Activated T-helper 1 cell treated with anti-CD3 and anti-CD28 coated beads, Interleukin-12 subunit alpha, Interleukin-12 subunit beta, Interleukin-2, Interleukin-4 antibody, amounts not matched to agents 30 ng/mL and 10 ng/mL and 1 ng/mL, durations not matched to agents 14 hours and 24 hours and 36 hours (primary cell): ENCODE results near the gene RPL27. TPM values are rescaled to one million over a fixed set of nuclear protein-coding genes. Genes with fewer than 3 reads are reported as not detected.

Experiments
- DNase-seq: peaks from one replicate; pipeline ENCODE4 v3.0.0; 2021; ENCODE audit warnings: low spot score
- H3K27ac Mint-ChIP-seq: one replicate; pipeline ENCODE4 v1.8.0; 2021; ENCODE audit warnings: mild to moderate bottlenecking, mixed read lengths
- H3K27me3 Mint-ChIP-seq: one replicate; pipeline ENCODE4 v1.8.0; 2022; ENCODE audit warnings: mild to moderate bottlenecking, moderate library complexity, mixed read lengths; ENCODE audit not compliant: insufficient read depth
- H3K36me3 Mint-ChIP-seq: one replicate; pipeline ENCODE4 v1.8.0; 2021; ENCODE audit warnings: low read depth, mixed read lengths
- H3K4me1 Mint-ChIP-seq: one replicate; pipeline ENCODE4 v1.8.0; 2021; ENCODE audit warnings: low read depth, mixed read lengths
- H3K4me3 Mint-ChIP-seq: one replicate; pipeline ENCODE4 v1.8.0; 2021; ENCODE audit warnings: mild to moderate bottlenecking, moderate library complexity, mixed read lengths
- H3K9me3 Mint-ChIP-seq: one replicate; pipeline ENCODE4 v1.8.0; 2021; ENCODE audit warnings: mixed read lengths
- intact Hi-C: fragments of 100-400 bp; cut with micrococcal nuclease; formaldehyde crosslinking; loops from one replicate; pipeline ENCODE4 v1.15.1; 2024
- total RNA-seq: library from RNA; stranded (reverse); gene quantifications from 2 replicates; pipeline ENCODE4 v1.2.3, GENCODE V29; 2022

The RPL27 gene
- total RNA-seq, 1 donor from 2014 or later, result 1,126 TPM

GRCh38 chr17:43030137-43030767 is 32.0 kb downstream of the RPL27 start:
- Mint-ChIP-seq H3K4me1 (no peaks in the 10 kb centered on the region), H3K36me3 (no peaks in the 10 kb centered on the region), H3K4me3 (no peak overlapping the region), H3K27ac (no peak overlapping the region), H3K27me3 (peaks cover 9% of the 10 kb centered on the region), H3K9me3 (no peaks in the 10 kb centered on the region)
- no peak for DNase-seq
- intact Hi-C loops, result no loop called here

- H3K4me1 Mint-ChIP-seq, result no peaks in the 10 kb centered on the region
- H3K9me3 Mint-ChIP-seq, result no peaks in the 10 kb centered on the region
- no peak for DNase-seq
- H3K27me3 Mint-ChIP-seq, result peaks cover under 1% of the 10 kb centered on the region
- H3K4me3 Mint-ChIP-seq, result no peak overlapping the region
- intact Hi-C loops, result no loop called here
- H3K36me3 Mint-ChIP-seq, result no peaks in the 10 kb centered on the region
- no peak overlapping the region for H3K27ac Mint-ChIP-seq
Measured at GRCh38 chr17:43031666-43032065, 33.4 kb downstream of the RPL27 start.

- Mint-ChIP-seq H3K27ac (no peak overlapping the region), H3K27me3 (no peaks in the 10 kb centered on the region), H3K4me3 (no peak overlapping the region), H3K4me1 (no peaks in the 10 kb centered on the region), H3K36me3 (no peaks in the 10 kb centered on the region), H3K9me3 (no peaks in the 10 kb centered on the region)
- intact Hi-C loops, result no loop called here
- DNase-seq, result no peak
Measured at GRCh38 chr17:43033948-43034881, 36.0 kb downstream of the RPL27 start.

GRCh38 chr17:43034894-43035293 is 36.7 kb downstream of the RPL27 start:
- DNase-seq, result no peak
- Mint-ChIP-seq H3K9me3 (no peaks in the 10 kb centered on the region), H3K27me3 (no peaks in the 10 kb centered on the region), H3K27ac (no peak overlapping the region), H3K4me1 (no peaks in the 10 kb centered on the region), H3K36me3 (no peaks in the 10 kb centered on the region), H3K4me3 (no peak overlapping the region)
- intact Hi-C loops, result no loop called here

- H3K9me3 Mint-ChIP-seq, result no peaks in the 10 kb centered on the region
- no peak overlapping the region for H3K27ac Mint-ChIP-seq
- H3K27me3 Mint-ChIP-seq, result no peaks in the 10 kb centered on the region
- H3K4me1 Mint-ChIP-seq, result no peaks in the 10 kb centered on the region
- intact Hi-C loops, result no loop called here
- no peak for DNase-seq
- H3K4me3 Mint-ChIP-seq, result no peak overlapping the region
- peaks cover 9% of the 10 kb centered on the region for H3K36me3 Mint-ChIP-seq
Measured at GRCh38 chr17:43039646-43040045, 41.4 kb downstream of the RPL27 start.

- Mint-ChIP-seq H3K27me3 (no peaks in the 10 kb centered on the region), H3K9me3 (no peaks in the 10 kb centered on the region), H3K36me3 (peaks cover 12% of the 10 kb centered on the region), H3K27ac (no peak overlapping the region), H3K4me3 (no peak overlapping the region), H3K4me1 (no peaks in the 10 kb centered on the region)
- intact Hi-C loops, result no loop called here
- DNase-seq, result no peak
Measured at GRCh38 chr17:43040655-43041054, 42.4 kb downstream of the RPL27 start.

GRCh38 chr17:43042025-43042628 is 43.9 kb downstream of the RPL27 start:
- Mint-ChIP-seq H3K27ac (no peak overlapping the region), H3K4me1 (no peaks in the 10 kb centered on the region), H3K4me3 (no peak overlapping the region), H3K36me3 (peaks cover 12% of the 10 kb centered on the region), H3K27me3 (no peaks in the 10 kb centered on the region), H3K9me3 (no peaks in the 10 kb centered on the region)
- intact Hi-C loops, result no loop called here
- DNase-seq, result no peak

GRCh38 chr17:43043307-43043706 is 45.1 kb downstream of the RPL27 start:
- DNase-seq, result no peak
- H3K4me3 Mint-ChIP-seq, result no peak overlapping the region
- no peak overlapping the region for H3K27ac Mint-ChIP-seq
- intact Hi-C loops, result no loop called here
- no peaks in the 10 kb centered on the region for H3K9me3 Mint-ChIP-seq
- no peaks in the 10 kb centered on the region for H3K4me1 Mint-ChIP-seq
- H3K36me3 Mint-ChIP-seq, result peaks cover 16% of the 10 kb centered on the region
- H3K27me3 Mint-ChIP-seq, result no peaks in the 10 kb centered on the region

- H3K4me3 Mint-ChIP-seq, result no peak overlapping the region
- no peak for DNase-seq
- H3K27ac Mint-ChIP-seq, result no peak overlapping the region
- H3K36me3 Mint-ChIP-seq, result peaks cover 21% of the 10 kb centered on the region
- intact Hi-C loops, result no loop called here
- no peaks in the 10 kb centered on the region for H3K4me1 Mint-ChIP-seq
- no peaks in the 10 kb centered on the region for H3K27me3 Mint-ChIP-seq
- H3K9me3 Mint-ChIP-seq, result no peaks in the 10 kb centered on the region
Measured at GRCh38 chr17:43044024-43044423, 45.8 kb downstream of the RPL27 start.

GRCh38 chr17:43051969-43052368 is 53.8 kb downstream of the RPL27 start:
- Mint-ChIP-seq H3K27me3 (no peaks in the 10 kb centered on the region), H3K4me1 (no peaks in the 10 kb centered on the region), H3K9me3 (no peaks in the 10 kb centered on the region), H3K36me3 (peaks cover 26% of the 10 kb centered on the region), H3K4me3 (no peak overlapping the region), H3K27ac (no peak overlapping the region)
- intact Hi-C loops, result no loop called here
- DNase-seq, result no peak

Other genes starting within 250 kb of the RPL27 start
- not detected in 2 replicates for gene RAMP2, start 237.2 kb upstream of the RPL27 start, total RNA-seq
- 93.6 and 97.0 TPM in 2 replicates for gene VPS25, start 225.0 kb upstream of the RPL27 start, total RNA-seq
- 0.12 and 0.29 TPM in 2 replicates for gene WNK4, start 217.8 kb upstream of the RPL27 start, total RNA-seq
- gene COA3, start 199.7 kb upstream of the RPL27 start, total RNA-seq, result 53.5 and 59.3 TPM in 2 replicates
- not detected in 2 replicates for gene CNTD1, start 199.6 kb upstream of the RPL27 start, total RNA-seq
- gene BECN1, start 174.1 kb upstream of the RPL27 start, total RNA-seq, result 100 and 110 TPM in 2 replicates
- gene PSME3, start 165.0 kb upstream of the RPL27 start, total RNA-seq, result 217 and 220 TPM in 2 replicates
- 3.6 and 4.0 TPM in 2 replicates for gene AOC2, start 153.8 kb upstream of the RPL27 start, total RNA-seq
- gene AOC3, start 147.2 kb upstream of the RPL27 start, total RNA-seq, result 1.9 and 3.7 TPM in 2 replicates
- gene G6PC1, start 97.6 kb upstream of the RPL27 start, total RNA-seq, result not detected in 2 replicates
- 78.2 and 85.5 TPM in 2 replicates for gene AARSD1, start 34.0 kb upstream of the RPL27 start, total RNA-seq
- gene PTGES3L, start 18.3 kb upstream of the RPL27 start, total RNA-seq, result 1.0 and 1.6 TPM in 2 replicates
- 16.9 and 18.8 TPM in 2 replicates for gene RUNDC1, start 17.9 kb upstream of the RPL27 start, total RNA-seq
- gene IFI35, start 8.4 kb downstream of the RPL27 start, total RNA-seq, result 65.8 and 67.0 TPM in 2 replicates
- gene VAT1, start 24.0 kb downstream of the RPL27 start, total RNA-seq, result 17.3 TPM in 2 replicates
- gene RND2, start 26.8 kb downstream of the RPL27 start, total RNA-seq, result 0.07 TPM in 1 of 2 replicates, not detected in the other
- 76.1 and 79.8 TPM in 2 replicates for gene BRCA1, start 126.9 kb downstream of the RPL27 start, total RNA-seq
- gene NBR1, start 172.8 kb downstream of the RPL27 start, total RNA-seq, result 53.4 and 56.1 TPM in 2 replicates
- gene TMEM106A, start 213.5 kb downstream of the RPL27 start, total RNA-seq, result 18.2 and 19.1 TPM in 2 replicates
- gene CCDC200, start 230.2 kb downstream of the RPL27 start, total RNA-seq, result 0.32 and 0.47 TPM in 2 replicates
- gene RNU2-1, start 235.6 kb downstream of the RPL27 start, total RNA-seq, result 5,029 and 6,685 TPM in 2 replicates